Activated gamma-delta T cell treated with Interleukin-2 at 50 U/mL for 16 hours (primary cell): ENCODE measurements around the gene HS1BP3.

Experiments used
- DNase-seq: peaks from one replicate; pipeline ENCODE4 v3.0.0-alpha.2; 2020

Gene HS1BP3, protein sequence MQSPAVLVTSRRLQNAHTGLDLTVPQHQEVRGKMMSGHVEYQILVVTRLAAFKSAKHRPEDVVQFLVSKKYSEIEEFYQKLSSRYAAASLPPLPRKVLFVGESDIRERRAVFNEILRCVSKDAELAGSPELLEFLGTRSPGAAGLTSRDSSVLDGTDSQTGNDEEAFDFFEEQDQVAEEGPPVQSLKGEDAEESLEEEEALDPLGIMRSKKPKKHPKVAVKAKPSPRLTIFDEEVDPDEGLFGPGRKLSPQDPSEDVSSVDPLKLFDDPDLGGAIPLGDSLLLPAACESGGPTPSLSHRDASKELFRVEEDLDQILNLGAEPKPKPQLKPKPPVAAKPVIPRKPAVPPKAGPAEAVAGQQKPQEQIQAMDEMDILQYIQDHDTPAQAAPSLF

DNA sequence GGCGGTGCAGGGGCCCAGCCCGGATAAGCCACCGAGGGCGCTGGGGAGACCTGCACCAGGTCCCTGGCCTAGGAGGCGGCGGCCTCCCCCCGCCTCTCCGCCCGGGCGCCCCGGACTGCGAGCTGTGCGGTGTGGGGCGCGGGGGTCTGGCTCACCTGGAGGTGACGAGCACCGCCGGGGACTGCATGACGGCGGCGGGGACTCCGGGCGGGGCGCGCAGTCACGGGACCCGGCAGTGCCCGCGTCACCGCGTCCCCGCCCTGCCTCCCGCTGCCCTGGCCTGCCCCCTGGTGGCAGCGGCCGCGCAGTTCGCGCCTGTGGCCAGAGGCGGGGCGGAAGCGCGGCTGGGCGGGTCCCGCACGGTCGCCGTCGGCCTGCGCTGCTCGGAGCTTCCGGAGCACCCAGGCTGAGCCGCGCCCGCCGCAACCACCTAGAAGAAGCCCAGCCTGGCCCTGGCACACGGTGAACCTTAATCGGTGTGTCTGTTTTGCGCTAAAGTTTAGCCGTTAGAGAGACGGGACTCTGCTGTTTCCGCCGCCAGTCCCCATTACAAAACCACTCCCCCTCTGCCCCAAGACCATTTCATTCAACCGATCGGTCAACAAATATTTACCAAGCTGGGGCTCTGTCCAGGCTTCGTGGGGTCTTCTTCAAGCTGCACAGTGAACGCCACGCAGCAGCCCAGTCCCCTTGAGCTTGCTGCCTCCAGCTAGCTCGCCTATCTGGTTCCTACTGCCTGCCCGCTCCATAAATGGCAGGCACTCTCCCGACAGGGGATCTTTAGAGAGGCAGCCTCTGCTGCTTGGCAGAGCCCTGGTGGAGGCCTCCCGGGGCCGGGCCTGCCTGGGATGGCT is at the start of gene HS1BP3:
TSS of gene HS1BP3 (minus strand) at position 222 of the 854 bp plus-strand sequence. CDS start at position 187, 35 bp downstream.
- peak; percentile 86 for DNase-seq

DNA sequence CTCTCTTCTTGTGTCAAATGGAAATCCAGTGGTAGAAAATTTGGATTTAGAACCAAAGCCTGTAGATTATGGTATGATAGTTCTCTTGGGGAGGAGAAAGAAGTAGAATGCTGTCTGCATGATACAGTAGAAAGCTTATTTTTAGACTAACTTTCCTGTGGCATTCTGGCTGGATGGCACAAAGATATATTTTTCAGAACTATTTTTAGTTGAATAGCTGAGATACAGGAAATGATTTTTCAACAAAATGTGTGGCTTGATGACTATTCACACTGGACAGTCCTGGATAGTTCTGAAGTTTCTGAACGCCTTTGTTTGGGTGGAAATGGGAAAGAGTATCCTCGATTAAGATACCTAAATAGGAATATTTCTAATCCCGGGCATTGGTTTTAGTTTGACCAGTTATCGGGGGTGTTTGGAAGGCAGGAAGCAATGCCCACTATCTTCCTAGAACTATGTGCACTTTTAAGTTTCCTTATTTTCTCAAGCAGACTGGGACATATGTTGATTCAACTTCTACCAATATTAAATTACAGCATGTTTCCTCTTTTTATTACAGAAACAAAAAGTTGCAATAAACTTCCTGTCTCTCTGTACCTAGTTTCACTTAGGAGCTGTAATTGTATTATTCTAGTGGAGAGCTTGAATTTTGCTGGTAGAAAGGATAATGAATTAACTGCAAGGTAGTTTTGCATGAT is 48.2 kb upstream of the HS1BP3 start:
- DNase-seq, result no peak

DNA sequence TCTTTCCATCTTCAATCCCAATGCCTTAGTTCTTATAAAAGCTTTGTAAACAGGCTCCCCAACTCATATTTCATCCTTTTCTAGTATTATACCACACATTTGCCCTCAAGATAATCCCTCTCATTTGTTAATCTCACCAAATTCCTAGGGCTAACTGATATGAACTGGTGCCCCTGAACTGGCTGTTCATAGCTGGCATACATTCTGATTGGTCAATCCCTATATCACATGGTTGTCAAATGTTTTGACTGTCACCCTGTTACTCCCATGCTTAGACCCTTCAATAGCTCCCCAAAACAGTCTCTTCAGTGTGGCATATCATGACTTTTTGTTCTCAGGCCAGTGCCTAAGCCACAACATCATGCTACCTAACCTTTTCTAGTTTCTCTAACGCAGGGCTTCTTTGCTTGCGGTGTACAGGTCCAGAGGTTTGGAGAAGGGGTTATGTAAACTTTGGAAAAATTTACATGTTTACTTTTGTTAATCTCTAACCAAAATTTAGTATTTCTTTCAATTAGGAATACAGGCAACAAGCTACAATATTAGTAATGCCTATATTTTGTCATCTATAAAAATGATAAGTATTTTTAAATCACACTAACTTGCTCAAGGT is 46.5 kb upstream of the HS1BP3 start:
- no peak for DNase-seq

DNA sequence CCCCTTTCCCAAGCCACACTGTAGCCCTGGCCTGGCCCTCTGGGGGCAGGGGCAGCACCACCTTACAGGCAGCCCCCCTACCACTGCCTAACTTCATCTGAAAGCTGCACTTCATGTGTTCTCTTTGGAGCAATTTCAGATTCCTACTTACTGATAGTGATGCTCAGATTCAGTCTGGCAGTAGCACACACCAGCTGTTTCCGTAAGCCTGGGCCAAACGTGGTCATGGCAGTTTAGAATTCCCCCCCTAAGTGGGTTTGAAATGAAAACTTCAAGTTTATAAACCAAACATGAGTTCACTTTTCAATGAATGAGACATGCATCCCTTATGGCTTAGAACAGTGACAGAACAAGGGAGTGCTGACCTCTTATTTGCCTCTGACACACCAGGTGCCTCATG is 45.5 kb upstream of the HS1BP3 start:
- no peak for DNase-seq

DNA sequence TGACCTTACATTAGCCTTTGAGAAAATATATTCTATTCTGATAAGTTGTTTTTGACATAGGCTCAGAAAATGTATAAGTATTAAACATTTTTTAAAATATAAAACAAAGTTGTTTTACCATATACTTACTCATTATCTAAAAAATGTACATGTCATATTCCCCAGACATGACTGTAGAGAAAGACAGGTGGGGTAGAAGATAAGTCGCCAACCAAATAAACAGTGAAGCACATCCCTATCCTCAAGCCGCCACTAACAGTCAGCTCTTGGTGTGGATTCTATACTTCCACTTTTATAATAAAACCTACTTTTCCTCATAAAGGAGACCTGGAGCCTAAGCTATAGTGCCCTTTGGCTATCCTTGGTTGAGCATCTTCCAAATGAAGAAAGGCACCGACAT is 42.4 kb upstream of the HS1BP3 start:
- DNase-seq, result no peak

DNA sequence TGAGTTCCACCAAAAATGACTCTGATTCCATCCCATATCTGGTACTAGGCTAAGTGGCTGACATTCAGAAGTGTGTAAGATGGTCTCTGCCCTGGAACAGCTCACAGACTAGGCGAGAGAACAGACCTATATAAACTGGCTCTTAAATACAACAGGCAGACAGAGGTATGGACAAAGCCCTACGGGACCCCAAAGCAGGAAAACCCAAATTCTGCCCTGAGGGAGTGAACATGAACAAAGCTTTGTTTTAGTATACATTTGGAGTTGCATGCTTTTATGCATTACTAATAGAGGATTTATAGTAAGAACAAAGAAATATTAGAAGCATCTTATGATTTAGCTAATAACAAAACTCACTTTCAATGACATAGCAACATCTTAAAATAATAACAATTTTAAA is 41.2 kb upstream of the HS1BP3 start:
- no peak for DNase-seq

DNA sequence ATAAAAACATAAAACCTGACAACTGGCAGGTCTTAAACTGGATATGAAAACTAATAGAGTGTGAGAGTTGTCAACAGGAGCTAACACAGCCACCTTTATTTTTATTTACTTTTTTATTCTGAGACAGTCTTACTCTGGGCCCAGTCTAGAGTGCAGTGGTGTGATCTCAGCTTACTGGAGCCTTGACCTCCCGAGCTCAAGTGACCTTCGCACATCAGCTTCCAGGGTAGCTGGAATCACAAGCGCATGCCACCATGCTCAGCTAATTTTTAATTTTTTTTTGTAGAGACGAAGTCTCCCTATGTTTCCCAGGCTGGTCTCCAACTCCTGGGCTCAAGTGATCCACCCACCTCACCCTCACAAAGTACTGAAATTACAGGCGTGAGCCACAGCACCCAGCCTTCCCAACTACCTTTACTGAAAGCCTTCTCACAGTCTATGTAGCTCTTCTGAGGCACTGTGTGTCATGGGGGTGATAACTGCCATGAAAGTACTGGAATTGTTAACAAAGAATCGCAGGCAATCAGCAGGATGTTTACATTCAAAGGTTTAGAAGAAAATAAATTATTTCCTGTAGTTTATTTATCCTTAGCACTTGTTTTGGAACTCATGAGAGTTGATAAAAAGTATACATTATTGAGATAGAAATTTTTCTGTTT is 40.3 kb upstream of the HS1BP3 start:
- no peak for DNase-seq

DNA sequence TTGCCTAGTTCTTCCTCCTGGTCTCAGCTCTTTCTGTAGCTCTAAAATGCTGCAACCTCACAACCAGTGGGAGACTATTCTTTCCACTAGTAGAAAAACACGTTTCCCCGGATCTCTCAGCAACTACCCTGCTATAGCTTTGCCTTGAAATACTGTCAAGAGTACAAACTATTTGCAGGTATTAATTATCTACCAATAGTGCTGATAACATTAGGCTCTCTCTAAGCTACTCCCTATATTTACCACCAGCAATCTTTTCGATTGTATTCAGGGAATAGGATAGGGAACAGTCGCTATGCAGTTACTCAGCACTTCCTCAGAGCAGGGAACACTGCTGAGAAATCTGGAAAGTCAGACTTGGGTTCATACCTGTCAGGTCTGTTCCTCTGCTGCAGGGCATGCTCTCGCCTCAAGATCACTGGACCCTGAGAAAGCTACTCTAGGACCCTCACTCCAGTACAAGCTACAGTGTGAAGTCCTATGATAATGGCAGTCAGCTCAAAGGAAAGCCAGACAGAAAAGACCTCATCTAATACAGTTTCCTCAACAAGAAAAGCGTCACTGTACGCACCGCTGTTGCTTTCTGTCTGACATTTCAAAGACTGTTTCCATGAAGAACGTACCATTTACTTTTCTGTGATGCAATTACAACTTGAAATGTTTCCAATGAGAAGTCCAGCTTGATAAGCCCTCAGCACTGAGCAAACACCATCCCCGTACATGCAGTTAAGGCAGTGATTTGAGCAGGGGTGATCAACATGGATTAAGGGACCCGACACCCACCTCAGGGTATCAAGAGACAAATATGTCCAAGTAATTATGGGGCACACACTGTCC is 38.7 kb upstream of the HS1BP3 start:
- no peak for DNase-seq

DNA sequence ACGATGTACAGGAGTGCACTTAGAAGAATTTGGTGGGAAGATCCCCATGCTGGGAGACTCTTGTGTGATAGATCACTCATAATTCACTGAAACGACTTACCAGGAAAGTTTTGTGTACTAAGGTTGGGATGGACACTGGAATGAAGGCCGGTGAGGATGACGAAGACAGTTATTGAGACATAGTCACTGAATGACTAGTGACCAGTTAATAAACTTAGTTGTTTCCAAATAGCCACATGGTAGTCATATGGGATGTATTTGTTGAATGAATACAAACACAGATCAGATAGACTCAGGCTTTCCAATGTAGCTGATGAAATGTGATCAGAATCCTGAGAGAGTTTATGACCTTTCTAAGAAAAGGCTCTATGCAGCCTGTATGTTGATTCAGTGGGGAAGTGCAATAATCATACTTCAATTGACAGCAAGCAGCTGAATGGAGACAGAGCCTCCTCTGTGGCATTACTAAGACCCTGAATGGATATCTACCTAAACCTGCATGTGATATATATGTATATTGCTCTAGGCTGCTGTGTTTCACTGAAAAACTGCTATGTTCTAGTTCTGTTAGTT is 36.4 kb upstream of the HS1BP3 start:
- no peak for DNase-seq

DNA sequence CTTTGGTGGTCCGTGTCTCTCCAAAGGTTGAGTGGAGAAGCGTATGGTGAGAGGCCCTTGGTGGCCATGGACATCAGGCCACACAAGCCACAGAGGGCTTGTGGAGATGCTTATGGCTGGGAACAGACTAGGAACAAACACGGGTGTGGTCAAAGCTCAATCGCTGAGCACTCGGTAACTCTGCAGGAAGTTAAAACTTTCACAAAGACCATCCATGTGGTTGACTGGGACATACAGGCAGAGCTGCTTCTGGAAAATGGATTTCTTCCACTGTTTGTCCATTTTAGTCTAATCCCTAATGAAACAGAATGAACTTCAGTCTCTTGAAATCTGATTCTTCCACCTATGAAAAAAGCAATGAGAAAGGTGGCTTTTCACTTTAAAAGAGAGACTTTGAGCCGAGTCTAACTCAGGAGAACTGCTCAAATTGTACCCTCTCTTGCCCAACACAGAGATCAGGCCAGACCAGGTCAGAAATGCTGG is 33.7 kb upstream of the HS1BP3 start:
- no peak for DNase-seq

DNA sequence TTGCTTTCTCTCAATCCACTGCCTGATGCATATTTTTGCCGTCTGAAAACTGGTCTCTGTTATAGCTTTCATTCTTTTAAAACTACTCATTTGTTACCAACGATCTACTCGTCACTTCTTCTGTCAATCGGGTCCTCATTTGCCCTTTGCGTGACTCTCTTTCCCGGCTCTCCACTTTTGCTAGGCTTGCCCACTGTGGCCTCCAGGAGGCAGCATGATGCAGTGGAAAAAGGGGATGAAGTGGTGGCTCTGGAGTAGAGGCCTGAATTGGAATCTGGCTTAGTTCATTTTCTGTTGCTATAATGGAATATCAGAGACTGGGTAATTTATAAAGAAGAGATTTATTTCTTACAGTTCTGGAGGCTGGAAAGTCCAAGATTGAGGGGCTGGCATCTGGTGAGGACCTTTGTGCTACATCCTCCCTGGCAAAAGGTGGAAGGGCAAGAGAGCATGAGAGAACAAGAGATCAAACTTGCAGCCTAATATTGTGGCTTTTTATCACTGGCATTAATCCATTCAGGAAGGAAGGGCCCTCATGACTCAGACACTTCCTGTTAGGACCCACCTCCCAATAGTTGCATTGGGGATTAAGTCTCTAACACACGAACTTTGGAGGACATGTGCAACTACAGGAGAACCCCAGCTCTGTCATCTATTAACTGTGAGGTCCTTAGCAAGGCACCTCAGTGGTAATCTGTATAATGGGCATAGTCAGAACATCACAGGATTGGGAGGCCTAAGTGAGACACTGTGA is 31.4 kb upstream of the HS1BP3 start:
- no peak for DNase-seq

DNA sequence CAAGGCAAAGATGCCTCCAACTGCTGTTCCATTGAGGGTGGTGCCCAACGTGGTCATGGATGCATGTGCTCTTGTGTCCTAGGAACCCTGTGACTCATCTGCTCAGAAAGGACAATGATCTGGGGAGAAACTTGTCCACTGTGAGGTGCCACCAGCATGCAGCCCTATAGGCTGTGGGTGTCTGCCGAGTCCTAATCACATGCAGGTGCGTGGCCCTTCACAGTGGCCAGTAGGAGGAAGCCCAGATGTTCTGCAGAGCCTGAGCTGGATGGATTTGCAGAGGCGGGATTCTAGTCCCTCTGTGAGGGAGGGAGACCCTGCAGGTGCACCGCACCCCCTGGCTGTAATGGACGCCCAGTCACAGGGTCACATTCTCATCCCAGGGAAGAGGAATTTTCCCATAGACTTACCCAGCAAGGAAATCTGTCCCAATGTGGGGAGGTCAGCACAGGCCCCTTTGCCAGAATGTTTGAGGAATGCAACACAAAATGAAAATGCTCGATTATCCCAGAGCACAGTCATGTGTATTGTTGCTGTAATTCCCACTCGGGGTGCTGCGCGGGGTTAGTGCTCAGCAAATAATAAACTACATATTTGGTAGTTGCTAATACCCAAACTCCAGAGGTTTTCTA is 30.0 kb upstream of the HS1BP3 start:
- DNase-seq, result no peak

DNA sequence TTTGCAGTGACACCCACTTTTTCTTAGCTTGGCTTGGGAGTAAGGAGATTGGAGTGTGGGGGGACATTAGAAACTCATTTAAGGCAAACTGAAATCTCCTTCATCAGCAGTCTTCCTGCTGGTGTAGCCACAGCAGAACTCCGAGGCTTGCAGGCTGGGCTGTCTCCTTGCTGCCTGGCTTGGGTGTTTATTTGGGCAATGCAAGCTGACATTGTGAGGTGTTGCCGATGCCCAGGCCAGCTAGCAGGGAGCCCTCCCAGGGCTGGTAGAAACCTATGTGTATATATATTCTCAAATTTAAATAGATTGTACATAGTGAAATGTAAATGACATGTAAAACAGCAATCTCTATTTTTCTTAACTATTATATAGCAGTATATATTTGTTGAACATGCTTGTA is 27.9 kb upstream of the HS1BP3 start:
- DNase-seq, result no peak

DNA sequence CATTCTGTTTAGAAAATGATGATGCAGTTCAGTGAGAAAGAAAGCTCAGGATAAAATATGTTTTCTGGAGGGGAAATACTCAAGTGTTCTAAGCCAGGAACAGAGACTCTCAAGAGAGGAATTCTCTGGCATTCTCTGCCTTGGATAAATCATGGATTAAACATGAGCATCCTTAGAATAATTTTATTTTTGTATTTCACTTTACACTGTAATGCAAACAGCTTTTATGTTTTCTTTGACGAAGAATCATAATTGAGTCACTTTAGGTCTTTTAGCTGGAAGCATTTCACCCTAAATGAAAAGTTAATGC is 27.1 kb upstream of the HS1BP3 start:
- no peak for DNase-seq

DNA sequence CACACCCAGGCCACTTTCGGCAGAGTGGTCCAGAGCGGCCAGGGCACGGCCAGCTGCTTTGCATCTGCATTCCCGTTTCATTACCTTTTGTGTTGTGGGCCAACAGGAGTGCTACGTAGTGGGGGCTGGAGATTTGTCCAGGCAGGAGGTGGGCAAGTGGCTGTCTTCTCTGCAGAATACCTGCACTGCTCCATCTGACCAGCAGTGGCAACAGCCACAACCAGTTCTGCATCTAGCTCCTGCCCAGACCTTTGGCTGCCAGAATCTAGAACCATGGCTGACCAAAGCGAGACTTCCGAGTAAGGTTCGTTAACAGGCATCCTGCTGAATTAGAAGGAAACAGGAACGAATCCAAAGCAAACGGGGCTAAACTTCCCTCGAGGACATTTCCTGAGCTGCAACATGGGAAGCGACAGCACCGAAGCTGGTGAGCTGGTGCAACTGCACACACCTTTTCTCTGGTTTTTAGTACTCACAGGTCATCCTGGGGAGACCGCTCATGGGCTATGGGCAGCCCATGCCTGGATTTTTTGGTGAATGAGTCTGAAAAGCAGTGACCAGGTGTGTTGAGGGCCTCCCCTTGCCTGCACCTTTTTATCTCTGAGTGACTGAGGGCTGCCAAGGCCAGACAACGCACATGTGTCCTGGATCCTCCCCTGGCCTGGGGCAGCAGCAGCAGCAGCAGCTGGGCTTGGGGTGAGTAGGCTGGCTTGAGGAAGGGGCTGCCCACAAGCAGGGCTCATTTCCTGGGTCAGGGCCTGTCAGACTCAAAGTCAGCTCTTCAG is 26.6 kb upstream of the HS1BP3 start:
- DNase-seq, result no peak

DNA sequence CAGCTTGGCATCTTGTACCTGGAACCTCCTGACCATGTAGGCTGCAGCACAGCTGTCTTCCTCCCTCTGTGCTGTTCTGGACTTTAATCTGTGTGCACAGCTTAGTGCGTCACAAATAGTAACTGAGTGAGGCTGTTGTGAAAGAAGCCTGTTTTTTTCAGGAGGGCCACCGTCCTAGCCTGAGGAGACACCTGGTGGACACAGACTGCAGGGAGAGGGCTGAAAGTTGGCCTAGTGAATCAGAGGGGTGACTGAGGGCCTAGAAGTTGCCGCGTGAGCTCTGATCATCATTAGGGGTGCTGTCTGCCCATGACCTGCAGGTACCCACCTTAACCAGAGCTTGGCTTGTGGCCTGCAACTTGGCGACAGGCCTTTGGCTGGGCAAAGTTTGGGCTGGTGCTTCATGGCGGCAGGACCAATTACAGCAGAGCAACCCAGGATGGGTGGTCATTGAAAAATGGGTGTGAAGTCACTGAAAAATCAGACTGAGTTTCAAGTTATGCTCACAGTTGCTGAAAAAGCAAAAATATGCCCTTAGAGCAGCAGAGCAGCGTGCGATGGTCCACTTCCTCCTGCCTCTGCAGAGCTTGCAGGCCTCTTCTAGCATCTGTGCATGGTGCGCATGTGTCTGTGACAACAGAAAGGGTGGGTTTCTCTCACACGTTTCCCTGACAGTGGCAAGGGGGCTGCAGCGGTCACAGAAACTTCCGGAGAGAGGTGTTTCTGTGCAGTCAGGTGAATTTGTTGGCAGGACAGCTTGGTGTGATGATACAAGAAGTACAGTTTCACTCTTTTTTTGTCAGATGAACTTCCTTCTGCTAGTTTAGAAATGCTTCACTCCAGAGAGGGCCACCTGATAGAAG is 25.7 kb upstream of the HS1BP3 start:
- DNase-seq, result no peak

DNA sequence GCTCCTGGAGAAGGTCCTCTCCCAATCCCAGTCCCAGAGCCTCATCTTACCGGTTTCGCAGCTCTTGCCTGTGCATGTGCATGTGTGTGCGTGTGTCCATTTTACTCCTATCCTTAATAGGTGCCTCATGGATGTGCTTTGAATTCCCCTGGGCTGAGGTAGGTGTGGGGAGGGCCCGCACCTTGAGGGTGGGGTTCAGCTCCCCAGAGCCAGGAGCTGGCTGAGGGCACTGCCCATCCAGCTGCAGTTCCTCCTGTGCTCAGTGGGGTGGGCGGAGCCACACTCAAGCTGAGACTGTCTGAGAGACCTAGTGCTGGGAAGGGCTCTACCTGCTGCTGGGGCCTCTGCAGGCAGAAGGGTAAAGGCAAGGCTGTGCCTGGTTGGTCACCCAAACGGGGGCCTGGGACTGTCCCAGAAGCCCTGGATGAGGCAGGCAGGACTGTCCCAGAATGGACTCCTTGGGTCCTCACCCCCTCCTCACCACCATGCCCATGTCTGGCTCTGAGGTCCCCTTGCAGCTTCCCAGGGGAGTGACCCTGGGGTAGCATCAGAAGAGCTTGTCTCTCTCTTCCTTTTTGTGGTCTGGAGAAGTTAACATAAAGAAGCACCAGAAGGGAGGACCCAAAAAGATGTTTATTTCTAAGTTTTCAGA is 24.9 kb upstream of the HS1BP3 start:
- DNase-seq, result no peak
